GM18511 (cell line): ENCODE data around the gene CDKN2D.

Experiments used
- ATAC-seq: cut with Tn5 transposase; IDR thresholded peaks from one replicate; pipeline ENCODE4 v1.9.1; 2021; ENCODE audit warnings: mild to moderate bottlenecking, moderate library complexity; ENCODE audit not compliant: unreplicated experiment

CDKN2D gene

DNA sequence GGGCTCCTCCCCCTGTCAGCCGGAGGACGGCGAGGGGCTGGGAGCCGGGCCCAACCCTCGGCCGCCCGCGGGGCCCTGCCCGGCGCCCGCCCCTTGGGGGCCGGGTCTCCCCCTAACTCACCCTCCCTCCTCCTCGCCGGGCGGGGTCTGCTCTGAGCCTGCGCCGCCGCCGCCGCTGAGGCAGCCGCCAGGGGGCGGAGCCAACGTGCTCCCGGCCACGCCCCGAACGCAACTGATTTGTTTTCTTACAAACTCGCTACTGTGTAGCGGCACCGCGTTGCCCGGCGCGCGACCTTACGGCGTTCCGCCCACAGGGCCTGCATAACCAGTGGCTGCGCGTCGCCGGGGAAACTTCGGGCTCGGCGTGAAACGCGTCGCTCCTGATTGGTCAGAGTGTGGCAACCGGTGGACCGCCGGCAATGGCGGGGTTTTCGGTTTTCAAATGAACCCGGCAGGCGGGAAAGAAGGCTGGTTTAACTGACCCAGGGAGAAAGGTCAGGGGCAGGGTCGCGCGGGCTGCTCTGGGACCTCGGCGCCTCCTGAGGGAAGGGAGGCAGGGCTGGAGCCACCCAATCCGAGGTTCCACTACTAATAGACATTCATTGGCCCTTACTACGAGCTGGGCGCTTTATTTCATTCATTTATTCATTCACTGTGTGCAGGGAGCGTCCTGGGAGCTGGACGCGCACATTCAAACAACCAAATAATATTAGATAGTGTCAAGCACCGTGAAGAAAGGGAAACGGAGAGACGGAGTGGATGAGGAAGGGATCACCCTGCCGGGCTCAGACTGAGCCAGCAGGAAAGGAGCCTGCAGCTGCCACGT is at the start of gene CDKN2D:
Gene CDKN2D (minus strand): TSS at position 154 of the 826 bp plus-strand sequence. CDS start 326 bp downstream, outside the sequence.
- peak; percentile 72 for ATAC-seq

DNA sequence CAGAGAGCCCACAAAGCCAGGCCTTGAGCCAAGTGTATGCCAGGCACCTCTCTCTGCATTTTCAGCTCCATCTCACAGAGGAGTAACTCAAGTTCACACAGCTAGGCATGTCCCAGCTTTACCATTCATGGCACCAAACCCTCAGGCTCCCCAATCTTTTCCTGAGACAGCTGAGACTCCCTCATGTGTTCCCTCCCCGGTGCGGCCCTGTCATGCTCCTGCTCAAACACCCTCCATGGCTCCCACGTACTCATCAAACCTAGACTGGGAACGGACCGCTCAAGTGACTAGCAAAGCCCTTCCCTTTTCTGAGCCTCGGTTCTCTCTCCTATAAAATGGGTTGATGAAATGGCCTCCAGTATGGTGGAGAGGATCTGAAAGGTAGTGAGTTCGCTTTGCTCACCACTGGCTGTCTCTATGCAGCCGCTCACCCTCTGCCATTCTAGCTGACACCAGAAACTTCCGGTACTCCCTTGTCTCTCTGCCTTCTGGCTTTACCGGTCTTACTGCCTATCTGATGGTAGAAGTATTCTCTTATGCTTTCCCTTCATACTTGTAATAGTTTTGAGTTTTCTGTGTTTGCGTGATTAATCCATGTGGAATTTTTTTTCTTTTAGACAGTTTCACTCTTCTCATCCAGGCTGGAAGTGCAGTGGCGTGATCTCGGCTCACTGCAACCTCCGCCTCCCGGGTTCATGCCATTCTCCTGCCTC is 48.8 kb upstream of the CDKN2D start:
- ATAC-seq, result no peak

DNA sequence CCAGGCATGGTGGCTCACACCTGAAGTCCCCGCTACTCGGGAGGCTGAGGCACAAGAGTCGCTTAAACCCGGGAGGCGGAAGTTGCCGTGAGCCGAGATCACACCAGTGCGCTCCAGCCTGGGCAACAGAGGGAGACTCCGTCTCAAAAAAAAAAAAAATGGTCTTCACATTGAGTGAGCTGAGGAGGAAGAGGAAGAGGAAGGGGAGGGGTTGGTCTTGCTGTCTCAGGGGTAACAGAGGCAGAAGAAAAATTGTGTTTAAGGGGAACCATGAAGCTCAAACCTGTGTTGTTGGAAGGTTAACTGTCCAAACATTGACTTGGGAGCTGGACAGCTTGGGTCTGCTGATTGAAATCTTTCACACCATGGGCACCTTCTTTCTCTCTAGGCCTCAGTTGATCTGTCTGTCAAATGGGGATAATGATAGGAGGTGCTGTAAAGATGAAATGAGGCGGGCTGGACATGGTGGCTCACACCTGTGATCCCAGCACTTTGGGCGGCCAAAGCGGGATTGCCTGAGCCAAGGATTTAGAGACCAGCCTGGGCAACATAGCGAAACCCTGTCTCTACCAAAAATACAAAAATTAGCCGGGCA is 46.7 kb upstream of the CDKN2D start:
- ATAC-seq, result no peak

DNA sequence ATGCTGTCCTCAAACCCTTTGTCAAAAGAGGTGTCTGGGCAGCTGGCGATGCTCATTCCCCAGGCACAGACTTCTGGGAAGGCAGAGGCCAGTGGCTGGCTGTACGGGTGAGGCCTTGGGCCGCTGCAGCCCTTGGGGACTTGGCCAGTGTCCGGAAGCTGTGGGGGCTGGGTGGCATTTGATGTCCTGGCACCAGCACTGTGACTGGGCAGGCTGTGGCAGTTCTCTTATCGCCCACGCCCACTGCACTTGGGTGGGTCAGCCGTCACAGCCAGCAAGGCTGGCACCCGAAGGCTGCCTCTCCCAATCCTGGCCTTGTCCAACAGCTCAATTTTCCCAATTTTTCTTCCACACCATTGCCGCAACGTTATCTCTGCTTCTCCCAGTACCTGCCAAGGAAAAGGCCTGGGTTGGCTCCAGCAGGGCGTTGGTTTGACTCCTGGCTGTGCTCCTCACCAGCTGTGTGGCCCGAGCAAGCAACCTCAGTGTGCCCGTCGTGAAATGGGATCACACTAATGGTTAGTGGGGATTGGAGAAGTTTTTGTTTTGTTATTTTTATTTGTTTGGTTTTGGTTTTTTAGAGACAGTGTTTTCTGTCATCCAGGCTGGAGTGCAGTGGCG is 43.8 kb upstream of the CDKN2D start:
- no peak for ATAC-seq

DNA sequence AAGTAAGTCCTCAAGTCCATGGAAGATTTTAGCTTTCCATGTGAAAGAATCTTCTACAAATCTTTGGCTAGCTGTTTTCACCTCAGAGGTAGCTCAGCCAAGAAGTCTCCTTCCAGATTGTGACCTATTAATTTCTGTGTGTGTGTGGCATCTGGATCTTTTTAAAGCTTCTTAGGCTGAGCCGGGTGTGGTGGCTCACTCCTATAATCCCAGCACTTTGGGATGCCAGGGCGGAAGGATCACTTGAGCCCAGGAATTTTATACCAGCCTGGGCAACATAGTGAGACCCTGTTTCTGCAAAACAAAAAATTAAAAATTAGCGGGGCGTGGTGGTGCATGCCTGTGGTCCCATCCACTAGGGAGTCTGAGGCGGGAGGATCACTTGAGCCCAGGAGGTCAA is 43.1 kb upstream of the CDKN2D start:
- no peak for ATAC-seq

DNA sequence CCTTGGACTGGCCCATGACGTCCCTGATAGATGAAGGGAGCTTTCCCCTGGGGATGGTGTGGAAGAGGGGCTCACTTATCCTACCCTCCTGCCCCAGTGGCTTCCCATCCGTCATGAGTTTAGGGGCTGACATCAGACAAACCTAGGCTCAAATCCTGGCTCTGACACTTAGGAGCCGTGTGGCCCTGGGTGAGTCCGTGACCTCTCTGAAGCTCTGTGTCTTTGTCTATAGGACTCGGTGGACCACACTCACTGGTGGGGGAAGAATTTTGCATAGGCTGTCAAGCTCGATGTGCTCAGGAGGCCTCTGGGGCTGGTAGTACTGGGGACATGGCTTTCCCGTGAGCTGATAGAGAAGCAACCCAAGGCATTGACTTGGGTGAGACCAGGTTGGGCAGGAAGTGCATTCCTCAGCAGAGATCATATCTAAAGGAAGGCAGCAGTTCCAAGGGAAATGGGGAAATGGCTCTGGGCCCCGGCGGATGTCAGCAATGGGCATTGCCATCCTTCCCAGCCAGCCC is 35.7 kb upstream of the CDKN2D start:
- ATAC-seq, result peak; percentile 27

DNA sequence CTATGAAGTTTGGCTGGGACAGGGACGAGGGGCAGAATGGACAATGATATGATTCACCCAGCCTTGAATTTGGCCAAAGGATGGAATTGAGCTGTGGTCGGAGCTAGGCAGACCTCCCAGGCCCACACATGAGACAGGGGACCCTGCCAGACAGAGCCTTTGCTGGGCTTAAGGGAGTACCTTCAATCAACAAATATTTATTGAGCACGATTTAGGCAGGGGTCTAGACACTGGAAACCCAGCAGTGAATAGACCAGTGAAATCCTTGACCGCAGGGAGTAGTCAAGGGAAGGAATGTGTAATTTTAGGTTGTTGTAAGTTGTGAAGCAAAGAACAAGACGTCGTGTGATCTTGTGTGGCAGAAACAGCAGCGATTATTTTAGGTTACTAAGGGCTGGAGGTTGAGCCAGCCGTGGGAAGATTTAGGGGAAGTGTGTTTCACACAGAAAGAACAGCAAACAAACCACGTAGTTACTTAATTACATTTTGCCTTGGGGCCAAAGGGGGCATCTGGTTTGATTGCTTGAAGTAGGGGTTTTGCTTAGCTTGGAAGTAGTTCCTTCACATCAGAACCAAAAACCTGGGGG is 35.2 kb upstream of the CDKN2D start:
- peak; percentile 36 for ATAC-seq

DNA sequence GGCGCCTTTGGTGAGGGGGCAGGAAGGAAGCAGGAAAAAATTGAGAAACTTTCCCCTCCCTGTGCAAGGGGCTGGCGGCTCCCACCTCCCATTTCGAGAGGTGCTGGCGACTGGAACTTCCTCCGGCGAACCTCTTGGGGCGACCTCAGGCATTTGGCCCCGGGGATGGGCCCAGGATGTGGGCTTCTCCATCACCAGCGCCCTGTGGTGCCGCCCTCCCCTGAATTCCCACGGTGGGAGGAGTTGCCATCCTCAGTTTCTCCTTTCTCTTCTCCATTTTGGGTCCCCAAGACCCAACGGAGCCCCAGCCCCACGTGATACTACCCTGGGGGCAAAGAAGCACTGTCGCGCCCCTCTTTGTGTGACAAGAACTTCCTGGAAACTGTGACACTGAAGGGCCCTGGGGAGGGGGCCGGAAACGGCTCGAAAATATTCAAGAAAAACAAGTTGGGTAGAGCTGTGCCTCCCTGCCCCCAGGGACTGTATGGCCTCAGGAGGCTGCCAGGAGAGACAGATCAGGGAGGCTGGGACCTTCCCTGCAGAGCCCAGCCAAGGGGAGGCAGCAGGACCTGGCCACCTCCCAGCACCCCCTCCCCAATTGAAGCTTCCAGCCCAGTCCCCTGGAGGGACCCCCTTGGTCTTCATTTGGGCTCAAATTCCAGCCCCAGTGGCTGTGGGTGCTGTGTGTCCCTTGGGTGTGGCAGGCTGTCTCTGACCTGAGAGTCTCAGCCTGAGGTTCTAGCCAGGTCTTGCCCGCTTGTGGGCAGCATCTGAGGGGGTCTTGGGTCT is 34.5 kb upstream of the CDKN2D start:
- ATAC-seq, result peak; percentile 56

DNA sequence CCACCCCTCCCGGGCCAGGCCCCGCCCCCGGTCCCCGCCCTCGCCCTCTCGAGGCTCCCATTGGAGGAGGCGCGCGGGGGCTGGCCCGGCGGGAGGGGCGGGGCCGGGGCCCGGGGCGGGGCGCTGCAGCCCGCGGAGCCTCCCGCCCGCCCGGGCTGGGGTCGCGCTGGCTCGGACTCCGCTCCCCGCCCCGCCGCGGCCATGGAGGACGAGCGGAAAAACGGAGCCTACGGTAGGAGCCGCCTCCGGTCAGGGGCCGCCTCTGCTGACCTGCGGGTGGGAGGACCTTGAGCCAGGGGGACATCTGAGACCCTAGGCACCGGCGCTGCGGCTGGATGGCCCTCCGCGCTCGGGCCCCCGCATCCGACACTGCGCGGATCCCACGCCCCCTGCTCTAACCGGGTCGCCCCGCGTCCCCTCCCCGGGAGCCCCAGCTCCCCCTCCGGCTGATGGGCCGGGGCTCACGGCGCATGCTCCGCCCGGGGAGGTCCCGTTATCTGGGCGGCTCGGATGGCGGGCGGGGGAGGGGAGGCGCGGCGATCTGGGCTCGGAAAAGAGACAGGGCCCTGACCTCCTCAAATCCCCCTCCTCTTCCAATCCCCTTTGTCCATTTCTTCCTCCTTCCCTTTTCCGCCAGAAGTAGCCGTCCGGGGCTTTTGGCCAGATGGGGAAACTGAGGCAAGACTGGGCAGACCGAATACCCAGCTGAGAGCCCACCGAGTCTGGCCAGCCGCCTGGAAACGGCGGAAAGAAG is 33.7 kb upstream of the CDKN2D start:
- peak; percentile 58 for ATAC-seq

DNA sequence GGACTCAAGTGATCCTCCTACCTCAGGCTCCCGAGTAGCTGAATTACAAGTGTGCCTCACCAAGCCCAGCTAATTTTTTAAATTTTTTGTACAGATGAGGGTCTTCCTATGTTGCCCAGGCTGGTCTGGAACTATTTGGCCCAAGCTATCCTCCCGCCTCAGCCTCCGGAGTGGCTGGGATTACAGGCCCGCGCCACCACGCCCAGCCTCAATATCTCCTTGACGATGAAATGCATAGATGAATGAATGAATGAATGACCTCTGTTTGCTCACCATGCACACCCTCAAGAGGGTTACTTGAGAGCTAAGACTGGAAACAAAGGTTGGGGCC is 33.2 kb upstream of the CDKN2D start:
- ATAC-seq, result no peak

DNA sequence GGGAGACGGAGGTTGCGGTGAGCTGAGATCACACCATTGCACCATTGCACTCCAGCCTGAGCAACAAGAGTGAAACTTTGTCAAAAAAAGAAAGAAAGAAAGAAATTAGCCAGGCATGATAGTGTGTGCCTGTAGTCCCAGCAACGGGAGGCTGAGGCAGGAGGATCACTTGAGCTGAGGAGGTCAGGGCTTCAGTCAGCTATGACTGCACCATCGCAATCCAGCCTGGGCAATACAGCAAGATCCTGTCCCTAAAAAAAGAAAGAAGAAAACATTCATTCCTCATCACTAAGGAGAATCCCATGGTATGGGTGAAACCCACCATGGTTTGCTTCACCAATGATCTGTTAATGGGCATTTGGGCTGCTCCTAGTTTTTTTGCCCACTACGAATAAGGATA is 31.4 kb upstream of the CDKN2D start:
- no peak for ATAC-seq

DNA sequence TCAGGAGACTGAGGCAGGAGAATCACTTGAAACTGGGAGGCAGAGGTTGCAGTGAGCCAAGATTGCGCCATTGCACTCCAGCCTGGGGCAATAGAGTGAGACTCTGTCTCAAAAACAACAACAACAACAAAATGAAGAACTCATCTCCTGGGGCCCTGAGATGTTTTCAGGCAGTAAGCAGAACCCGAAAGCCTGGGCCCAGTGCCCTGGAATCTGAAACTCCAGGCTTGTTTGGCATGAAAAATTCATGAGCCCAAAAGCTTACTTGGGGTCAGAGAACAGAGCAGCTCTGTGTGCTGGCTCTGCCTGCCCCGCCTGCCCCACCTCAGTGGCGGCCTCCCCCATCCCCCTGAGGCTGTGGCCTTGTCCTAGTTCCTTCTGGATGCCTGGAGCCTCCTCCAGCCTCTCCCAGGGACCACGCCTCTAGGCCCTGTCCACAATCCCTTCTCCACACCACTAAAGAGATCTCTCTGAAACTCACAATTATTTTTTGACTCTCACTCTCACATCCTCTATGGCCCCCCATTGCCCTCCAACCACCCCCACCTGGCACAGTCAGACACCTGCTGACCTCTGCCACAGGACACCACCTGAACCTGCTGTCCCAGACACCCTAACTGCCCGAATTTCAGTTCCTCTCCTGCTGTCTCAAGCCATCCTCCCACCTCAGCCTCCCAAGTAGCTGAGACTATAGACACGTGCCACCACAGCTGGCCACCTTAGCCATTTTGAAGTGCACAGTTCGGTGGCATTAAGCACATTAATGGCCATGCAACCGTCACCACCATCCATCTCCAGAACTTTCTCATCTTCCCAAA is 25.2 kb upstream of the CDKN2D start:
- ATAC-seq, result peak; percentile 73

DNA sequence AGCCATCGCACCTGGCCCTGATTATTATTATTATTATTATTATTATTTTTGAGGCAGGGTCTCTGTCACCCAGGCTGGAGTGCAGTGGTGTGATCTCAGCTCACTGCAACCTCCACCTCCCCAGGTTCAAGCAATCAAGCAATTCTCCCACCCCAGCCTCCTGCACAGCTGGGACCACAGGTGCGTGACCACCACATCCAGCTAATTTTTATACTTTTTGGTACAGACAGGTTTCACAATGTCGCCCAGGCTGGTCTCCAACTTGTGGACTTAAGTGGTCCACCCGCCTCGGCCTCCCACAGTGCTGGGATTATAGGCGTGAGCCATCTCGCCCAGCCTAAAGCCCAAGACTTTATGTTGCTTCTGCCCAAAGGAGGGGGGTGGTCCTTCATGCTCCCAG is 24.4 kb upstream of the CDKN2D start:
- no peak for ATAC-seq

DNA sequence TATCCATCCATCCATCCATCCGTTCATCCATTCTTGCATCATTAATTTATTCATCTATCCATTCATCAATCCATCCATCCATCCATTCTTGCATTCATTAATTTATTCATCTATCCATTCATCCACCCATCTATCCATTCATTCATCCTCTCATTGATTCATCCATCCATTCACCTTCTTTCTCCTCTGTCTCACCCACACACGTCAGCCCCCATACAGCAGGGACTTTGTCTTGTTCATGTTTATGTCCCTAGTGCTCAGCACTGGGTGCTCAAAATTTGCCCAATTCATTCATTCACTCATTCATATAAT is 19.0 kb upstream of the CDKN2D start:
- ATAC-seq, result no peak

DNA sequence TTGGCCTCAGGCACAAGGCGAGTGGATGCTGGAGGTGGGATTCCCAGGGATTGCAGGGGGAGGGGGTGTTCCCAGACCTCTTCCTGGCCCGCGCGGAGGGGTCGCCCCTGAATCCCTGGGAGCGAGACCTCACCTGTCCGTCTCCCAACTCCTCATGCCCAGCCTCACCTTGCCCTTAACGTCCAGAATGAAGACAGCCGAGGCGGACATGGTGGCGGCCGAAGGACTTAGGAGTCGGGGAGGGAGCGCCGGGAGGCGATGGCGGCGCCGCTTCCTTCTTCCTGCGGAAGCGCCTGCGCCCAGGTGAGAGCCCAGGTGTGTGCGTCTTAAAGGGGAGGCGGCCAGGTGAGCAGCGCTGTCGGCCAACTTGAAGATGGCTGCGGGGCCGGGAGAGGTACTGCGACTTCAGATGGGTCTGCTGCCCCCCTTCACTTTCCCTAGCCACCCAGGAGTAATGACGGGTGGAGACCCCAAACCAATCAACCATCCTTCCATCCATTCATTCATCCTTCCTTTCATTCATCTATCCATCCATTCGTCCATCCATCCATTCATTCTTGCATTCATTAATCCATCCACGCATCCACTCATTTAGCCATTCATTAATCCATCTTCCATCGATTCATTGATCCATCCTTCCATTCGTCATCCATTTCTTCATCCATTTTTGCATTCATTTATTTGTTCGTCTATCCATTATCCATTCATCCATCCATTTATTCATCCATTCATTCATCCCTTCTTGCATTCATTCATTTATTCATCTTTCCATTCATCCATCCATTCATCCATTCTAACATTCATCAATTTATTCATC is 18.5 kb upstream of the CDKN2D start, which contains the start of gene AP1M2:
Gene AP1M2 (minus strand): TSS at position 291 of the 817 bp plus-strand sequence. CDS start 81 bp downstream, at position 210.
- no peak for ATAC-seq

DNA sequence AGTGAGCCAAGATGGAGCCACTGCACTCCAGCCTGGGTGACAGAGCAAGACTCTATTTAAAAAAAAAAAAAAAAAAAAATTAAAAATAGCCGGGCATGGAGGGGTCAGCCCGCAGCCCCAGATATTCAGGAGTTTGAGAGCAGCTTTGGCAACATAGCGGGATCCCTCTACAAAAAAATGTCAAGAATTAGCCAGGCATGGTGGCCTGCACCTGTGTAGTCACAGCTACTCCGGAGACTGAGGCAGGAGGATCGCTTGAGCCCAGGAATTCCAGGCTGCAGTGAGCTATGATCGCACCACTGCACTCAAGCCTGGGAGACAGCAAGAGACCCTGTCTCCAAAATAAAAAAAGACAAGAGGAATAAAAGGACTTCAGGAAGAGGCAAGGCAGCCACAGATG is 17.6 kb upstream of the CDKN2D start:
- ATAC-seq, result no peak

DNA sequence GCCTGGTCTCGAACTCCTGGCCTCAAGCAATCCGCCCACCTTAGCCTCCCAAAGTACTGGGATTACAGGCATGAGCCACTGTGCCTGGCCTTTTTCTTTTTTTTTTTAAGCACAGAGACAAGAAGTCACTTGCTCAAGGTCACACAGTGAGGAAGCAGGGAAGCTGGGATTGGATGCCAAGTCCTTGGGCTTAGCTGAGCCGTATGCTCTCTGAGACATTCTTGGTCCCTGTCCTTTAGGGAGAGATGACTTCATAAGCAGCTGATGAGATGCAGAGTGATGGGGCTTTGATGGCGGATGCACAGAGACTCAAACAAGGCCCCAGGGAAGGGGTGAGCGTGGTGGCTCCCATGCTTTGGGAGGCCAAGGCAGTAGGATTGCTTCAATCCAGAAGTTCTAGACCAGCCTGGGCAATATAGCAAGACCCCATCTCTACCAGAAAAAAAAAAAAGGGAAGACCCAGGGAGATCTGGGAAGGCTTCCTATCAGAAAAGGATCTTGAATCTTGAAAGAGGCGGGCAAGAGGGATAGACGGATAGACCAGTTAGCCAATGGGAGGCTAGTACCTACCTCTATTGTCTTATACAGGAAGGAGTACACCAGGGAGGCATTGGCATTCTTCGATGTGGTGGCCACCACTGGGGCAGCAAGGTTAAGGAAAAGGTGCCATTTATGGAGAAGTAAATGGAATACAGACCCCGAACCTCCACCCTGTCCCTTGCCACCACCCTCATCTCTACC is 14.4 kb upstream of the CDKN2D start:
- ATAC-seq, result no peak
